Endothelial cell of umbilical vein (primary cell): ENCODE results near the gene ZNF529. TPM values are rescaled to one million over a fixed set of nuclear protein-coding genes. Genes with fewer than 3 reads are reported as not detected.

Experiments
- BruUV-seq: library from RNA; stranded (reverse); fragments of 400-500 nt; replicated peaks from 2 replicates; lab custom pipeline; 2021; lab: Mats Ljungman, UMichigan
- CTCF ChIA-PET: fragments of 300-600, 350-600 bp; sonication (Branson Sonifier 250); formaldehyde crosslinking; loops from one replicate; lab custom pipeline; 2021; ENCODE audit warnings: antibody characterized with exemption, inconsistent platforms; lab: Charles Lee
- POLR2A ChIA-PET: fragments of 300-600, 350-600 bp; sonication (Branson Sonifier 250); formaldehyde crosslinking; loops from one replicate; lab custom pipeline; 2021; ENCODE audit warnings: antibody characterized with exemption, inconsistent platforms; lab: Charles Lee
- DNase-seq: peaks from one replicate; pipeline ENCODE4 v3.0.0-alpha.2; 2011; ENCODE audit warnings: low read depth, low spot score
- FAIRE-seq: peaks from 2 replicates; lab custom pipeline; 2011; peaks lifted over from hg19 to GRCh38; lab: Jason Lieb, UNC
- H2AFZ ChIP-seq: 2 replicates; pipeline ENCODE4 v1.6.0; 2012; ENCODE audit warnings: low read depth, low read length, control low read depth, inconsistent platforms
- H3K27ac ChIP-seq: 2 replicates; pipeline ENCODE4 v1.5.1; 2011; ENCODE audit warnings: low read depth, mild to moderate bottlenecking, control low read depth, low read length, moderate library complexity; ENCODE audit not compliant: insufficient read depth
- H3K27me3 ChIP-seq, 2 experiments: 2 replicates each; pipeline versions ENCODE4 v1.6.0 to v1.6.1; 2011; ENCODE audit warnings: low read length in 2 of 2, mixed read lengths in 1 of 2; ENCODE audit not compliant: control insufficient read depth in 2 of 2, insufficient read depth in 2 of 2
- H3K36me3 ChIP-seq, 2 experiments: 2 replicates in 1 of 2; 3 replicates in 1 of 2; pipeline ENCODE4 v1.5.1; 2011; ENCODE audit warnings: low read length in 2 of 2, mild to moderate bottlenecking in 1 of 2, moderate library complexity in 1 of 2; ENCODE audit not compliant: control insufficient read depth in 2 of 2, insufficient read depth in 2 of 2; ENCODE audit errors: extremely low read depth in 1 of 2
- H3K4me1 ChIP-seq: 3 replicates; pipeline ENCODE4 v1.5.1; 2011; ENCODE audit warnings: mild to moderate bottlenecking, low read length; ENCODE audit not compliant: control insufficient read depth, insufficient read depth; ENCODE audit errors: extremely low read depth
- H3K4me2 ChIP-seq: 2 replicates; pipeline ENCODE4 v1.6.1; 2011; ENCODE audit warnings: low read length, control low read depth, mixed read lengths; ENCODE audit not compliant: insufficient read depth
- H3K4me3 ChIP-seq, 3 experiments: fragments of 200-600 bp in 1 of 3; sonication (generic), shearing (Covaris generic) in 1 of 3; replicated peaks in 1 of 3; 2 replicates each; pipeline ENCODE4 v1.5.1; 2011 to 2016; ENCODE audit warnings: control low read depth in 3 of 3, low read length in 3 of 3, mild to moderate bottlenecking in 2 of 3, inconsistent platforms in 1 of 3, low read depth in 1 of 3, moderate library complexity in 1 of 3; ENCODE audit not compliant: insufficient read depth in 1 of 3
- H3K79me2 ChIP-seq: 2 replicates; pipeline ENCODE4 v1.6.0; 2012; ENCODE audit warnings: low read length, inconsistent platforms; ENCODE audit not compliant: control insufficient read depth, insufficient read depth
- H3K9ac ChIP-seq: replicated peaks from 2 replicates; pipeline ENCODE3; 2011; ENCODE audit warnings: low read length, control low read depth; ENCODE audit not compliant: insufficient read depth; ENCODE audit errors: extremely low read depth
- H3K9me1 ChIP-seq: replicated peaks from 3 replicates; pipeline ENCODE4 v1.6.0; 2011; ENCODE audit warnings: mild to moderate bottlenecking, low read length; ENCODE audit not compliant: control insufficient read depth, insufficient read depth; ENCODE audit errors: extremely low read depth
- H3K9me3 ChIP-seq: replicated peaks from 2 replicates; pipeline ENCODE4 v1.5.1; 2012; ENCODE audit warnings: low read length, inconsistent platforms; ENCODE audit not compliant: control insufficient read depth, insufficient read depth
- H4K20me1 ChIP-seq: replicated peaks from 2 replicates; pipeline ENCODE3; 2011; ENCODE audit warnings: mild to moderate bottlenecking, low read length; ENCODE audit not compliant: control insufficient read depth, insufficient read depth; ENCODE audit errors: extremely low read depth
- EZH2 ChIP-seq: IDR thresholded peaks from 2 replicates; pipeline ENCODE4 v1.6.1; 2012; ENCODE audit warnings: borderline replicate concordance, low read depth, mild to moderate bottlenecking, moderate library complexity, low read length, inconsistent platforms; ENCODE audit not compliant: severe bottlenecking
- FOS ChIP-seq: IDR thresholded peaks from 2 replicates; pipeline ENCODE4 v1.6.1; 2011; ENCODE audit warnings: mild to moderate bottlenecking, low read length, moderate library complexity, borderline replicate concordance; ENCODE audit not compliant: insufficient read depth
- GATA2 ChIP-seq: IDR thresholded peaks from 2 replicates; pipeline ENCODE4 v1.7.0; 2011; ENCODE audit warnings: low read depth, mild to moderate bottlenecking, moderate library complexity, mixed read lengths, low read length; ENCODE audit not compliant: insufficient read length, insufficient read depth
- JUN ChIP-seq: IDR thresholded peaks from 2 replicates; pipeline ENCODE4 v1.6.1; 2011; ENCODE audit warnings: borderline replicate concordance, low read depth; ENCODE audit not compliant: insufficient read length, insufficient read depth
- MAX ChIP-seq: IDR thresholded peaks from 2 replicates; pipeline ENCODE4 v1.6.1; 2011; ENCODE audit not compliant: insufficient read depth, insufficient read length
- MYC ChIP-seq: IDR thresholded peaks from one replicate; pipeline ENCODE4 v1.6.1; 2011; ENCODE audit warnings: mild to moderate bottlenecking, low read depth, low read length
- POLR2A ChIP-seq: IDR thresholded peaks from 2 replicates; pipeline ENCODE4 v1.6.1; 2012; ENCODE audit warnings: low read depth, mild to moderate bottlenecking, control low read depth, low read length
- POLR2AphosphoS5 ChIP-seq: IDR thresholded peaks from 2 replicates; pipeline ENCODE4 v1.6.1; 2012; ENCODE audit warnings: low read depth, mild to moderate bottlenecking, control low read depth, low read length, moderate library complexity; ENCODE audit not compliant: insufficient read depth
- dilution Hi-C: fragments of 300-500 bp; cut with MboI; formaldehyde crosslinking; loops from one replicate; pipeline ENCODE4 v1.15.0; 2019; ENCODE audit warnings: low sequenced_read_pairs; ENCODE audit not compliant: extremely low pct_ligation_motif_present
- intact Hi-C: fragments of 100-400 bp; cut with micrococcal nuclease; formaldehyde crosslinking; loops from one replicate; pipeline ENCODE4 v1.10.0; 2022
- polyA plus RNA-seq, 4 experiments: library from polyadenylated mRNA; depleted of rRNA in 3 of 4; stranded (reverse) in 3 of 4; unstranded in 1 of 4; fragments of >200 nt; gene quantifications; 2 replicates each; pipeline versions ENCODE4 v1.2.1 to v1.2.3, GENCODE V29; 2011 to 2012; ENCODE audit warnings: missing spikeins in 1 of 4
- total RNA-seq: library from RNA; stranded (reverse); gene quantifications from 2 replicates; pipeline ENCODE4 v1.2.3, GENCODE V29; 2021
- TF ChIP-seq, protein P1 (sequence below), 2 donors: IDR thresholded peaks; 1 replicate in 1 of 2; 2 replicates in 1 of 2; pipeline ENCODE4 v1.5.1; 2011; ENCODE audit warnings: low read length in 2 of 2, mild to moderate bottlenecking in 2 of 2, moderate library complexity in 2 of 2, control low read depth in 1 of 2, inconsistent platforms in 1 of 2, low read depth in 1 of 2; ENCODE audit not compliant: insufficient read depth in 1 of 2; ENCODE audit errors: extremely low read depth in 1 of 2

Gene ZNF529
- total and polyA plus RNA-seq, 2 donors (not counting 3 experiments of a cell fraction or from before 2014, with no cell fraction given), result 4.9 to 8.4 TPM

GRCh38 chr19:36579255-36579654, 6.2 kb upstream of the ZNF529 start:
- Histone ChIP-seq H3K4me3 (no peak overlapping the region), H3K79me2 (peaks cover 5% of the 10 kb centered on the region), H2AFZ (no peak overlapping the region), H3K27me3 (no peaks in the 10 kb centered on the region), H3K36me3 (peaks cover 4 to 8% of the 10 kb centered on the region in 2 experiments), H3K4me1 (peaks cover under 1% of the 10 kb centered on the region), H3K9me3 (no peaks in the 10 kb centered on the region), H3K9ac (no peak overlapping the region), H4K20me1 (no peaks in the 10 kb centered on the region), H3K9me1 (no peaks in the 10 kb centered on the region), H3K4me2 (no peak overlapping the region), H3K27ac (no peak overlapping the region)
- ChIA-PET CTCF (no interaction called here), POLR2A (no interaction called here)
- dilution Hi-C loops, result no loop called here
- FAIRE-seq (no peak), DNase-seq (no peak)
- BruUV-seq, result no TSS peak
- intact Hi-C loops, result no loop called here
- TF ChIP-seq GATA2, result no peak
- no peak for TF ChIP-seq POLR2A
- TF ChIP-seq MYC, result no peak
- TF ChIP-seq, protein P1, sequence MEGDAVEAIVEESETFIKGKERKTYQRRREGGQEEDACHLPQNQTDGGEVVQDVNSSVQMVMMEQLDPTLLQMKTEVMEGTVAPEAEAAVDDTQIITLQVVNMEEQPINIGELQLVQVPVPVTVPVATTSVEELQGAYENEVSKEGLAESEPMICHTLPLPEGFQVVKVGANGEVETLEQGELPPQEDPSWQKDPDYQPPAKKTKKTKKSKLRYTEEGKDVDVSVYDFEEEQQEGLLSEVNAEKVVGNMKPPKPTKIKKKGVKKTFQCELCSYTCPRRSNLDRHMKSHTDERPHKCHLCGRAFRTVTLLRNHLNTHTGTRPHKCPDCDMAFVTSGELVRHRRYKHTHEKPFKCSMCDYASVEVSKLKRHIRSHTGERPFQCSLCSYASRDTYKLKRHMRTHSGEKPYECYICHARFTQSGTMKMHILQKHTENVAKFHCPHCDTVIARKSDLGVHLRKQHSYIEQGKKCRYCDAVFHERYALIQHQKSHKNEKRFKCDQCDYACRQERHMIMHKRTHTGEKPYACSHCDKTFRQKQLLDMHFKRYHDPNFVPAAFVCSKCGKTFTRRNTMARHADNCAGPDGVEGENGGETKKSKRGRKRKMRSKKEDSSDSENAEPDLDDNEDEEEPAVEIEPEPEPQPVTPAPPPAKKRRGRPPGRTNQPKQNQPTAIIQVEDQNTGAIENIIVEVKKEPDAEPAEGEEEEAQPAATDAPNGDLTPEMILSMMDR (IDR thresholded peaks at IDR 0.05; ENCODE audit: extremely low read depth in 1 of 2, insufficient read depth in 1 of 2, low read depth in 1 of 2, low read length in 2 of 2), result no peak
- no peak for TF ChIP-seq FOS
- TF ChIP-seq MAX, result no peak
- TF ChIP-seq POLR2AphosphoS5, result no peak
- no peak for TF ChIP-seq JUN
- no peak for TF ChIP-seq EZH2
